ENCODE measurements around the gene DCP1A.
A peak's percentile ranks its signal among the peaks of the same experiment; 100 is the strongest.
"Not testable (repeated sequence)": the region's sequence is repeated elsewhere in the genome, so short reads cannot be mapped to it uniquely, and the experiment has no call there.

Gene DCP1A

DNA sequence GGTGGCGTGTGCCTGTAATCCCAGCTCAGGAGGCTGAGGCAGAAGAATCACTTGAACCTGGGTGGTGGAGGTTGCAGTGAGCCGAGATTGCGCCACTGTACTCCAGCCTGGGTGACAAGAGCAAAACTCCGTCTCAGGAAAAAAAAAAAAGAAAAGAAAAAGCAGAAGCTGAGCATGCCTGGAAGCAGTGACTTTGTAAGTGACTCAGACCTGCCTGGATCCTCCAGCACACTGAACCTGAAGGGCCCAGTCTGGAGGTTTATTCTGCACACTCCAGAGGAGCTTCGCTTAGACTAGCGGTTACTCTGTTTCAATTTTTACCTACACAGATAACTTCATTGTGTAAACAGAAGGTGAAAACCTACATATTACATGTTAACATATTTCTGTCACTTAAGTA, 19.4 kb downstream of the DCP1A start:
- DNase-seq = not testable (repeated sequence)

- no peak for DNase-seq
Observed at GRCh38 chr3:53324105-53324504, 23.2 kb downstream of the DCP1A start.

DNA sequence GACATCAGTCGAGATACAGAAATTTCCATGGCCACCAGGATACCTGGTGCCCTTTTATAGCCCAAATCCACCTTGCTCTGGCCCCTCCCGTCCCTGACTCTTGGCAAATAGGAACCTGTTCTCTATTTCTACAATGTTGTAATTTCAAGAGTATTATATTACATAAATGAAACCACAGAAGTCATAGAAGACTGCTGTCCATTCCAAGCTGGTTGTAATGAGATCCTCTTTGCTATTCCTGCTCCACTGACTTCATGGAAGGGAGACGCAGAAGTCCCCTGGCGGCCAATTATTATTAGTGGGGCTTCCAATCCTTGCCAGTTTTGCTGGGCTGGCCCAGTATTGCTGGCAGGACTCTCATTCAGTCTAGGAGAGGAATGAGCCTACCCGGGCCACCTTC, 26.6 kb downstream of the DCP1A start:
- DNase-seq = no peak

DNA sequence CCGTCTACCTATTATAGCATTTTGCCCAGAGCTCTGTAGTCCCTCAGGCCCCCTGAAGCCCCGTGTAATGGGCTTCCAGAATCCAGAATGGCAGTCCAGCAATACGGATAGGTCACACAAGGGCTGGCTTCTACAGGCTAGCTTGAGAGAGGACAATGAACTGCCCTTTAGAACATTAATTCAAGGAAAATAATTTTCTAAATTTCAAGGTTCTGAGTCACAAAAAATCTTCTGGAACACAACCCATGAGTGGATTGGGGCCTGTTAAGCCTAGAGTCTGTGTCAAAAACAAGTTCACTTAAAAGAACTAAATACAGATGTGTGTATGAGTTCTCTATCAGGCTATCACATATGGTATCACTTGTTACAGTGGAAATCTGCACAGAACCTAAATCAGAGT, 28.8 kb downstream of the DCP1A start:
- DNase-seq = no peak

GRCh38 chr3:53312832-53313231, 34.5 kb downstream of the DCP1A start:
- no peak for DNase-seq

- no peak for DNase-seq
Observed at GRCh38 chr3:53311882-53312281, 35.5 kb downstream of the DCP1A start.

DNA sequence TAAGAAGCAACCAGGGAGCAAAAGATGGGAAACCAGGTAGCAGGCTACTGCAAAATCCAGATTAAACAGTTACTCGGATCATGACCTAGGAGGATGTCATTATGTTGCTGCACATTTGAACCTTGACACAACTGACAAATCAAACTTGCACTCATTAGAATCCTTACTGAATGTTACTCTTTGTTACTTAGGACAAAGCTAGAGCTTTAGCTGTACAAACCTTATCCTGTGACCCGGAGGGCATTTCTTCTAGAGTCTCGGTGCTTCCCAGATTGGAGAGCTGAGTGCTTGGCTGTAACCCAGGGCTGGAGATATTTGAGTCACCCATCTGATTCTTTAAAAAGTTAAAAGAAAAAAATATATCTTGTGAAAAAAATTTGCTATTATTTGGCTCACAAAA, 43.4 kb downstream of the DCP1A start:
- DNase-seq = no peak

DNA sequence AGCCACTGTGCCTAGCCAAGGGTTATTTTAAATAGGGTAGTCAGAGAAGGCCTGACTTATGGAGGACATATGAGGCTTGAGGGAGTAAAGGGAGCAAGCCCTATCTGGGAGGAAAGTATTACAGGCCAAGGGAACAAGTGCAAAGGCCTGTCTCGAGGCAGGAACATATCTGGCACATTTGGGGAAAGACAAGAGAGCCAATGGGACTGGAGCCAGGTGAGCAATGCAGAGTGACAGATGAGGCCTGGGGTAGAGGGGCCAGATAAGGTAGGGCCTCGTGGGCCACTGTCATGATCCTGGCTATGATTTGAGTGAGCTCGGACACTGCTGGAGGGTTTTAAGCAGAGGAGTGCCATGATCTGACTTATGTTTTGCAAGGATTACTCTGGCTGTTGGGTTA, 43.8 kb downstream of the DCP1A start:
- DNase-seq = no peak

GRCh38 chr3:53300826-53301225, 46.5 kb downstream of the DCP1A start:
- no peak for DNase-seq

GRCh38 chr3:53299611-53300023, 47.7 kb downstream of the DCP1A start:
- peak; percentile 0 for DNase-seq

GRCh38 chr3:53295410-53295809, 51.9 kb downstream of the DCP1A start:
- no peak for DNase-seq

DNA sequence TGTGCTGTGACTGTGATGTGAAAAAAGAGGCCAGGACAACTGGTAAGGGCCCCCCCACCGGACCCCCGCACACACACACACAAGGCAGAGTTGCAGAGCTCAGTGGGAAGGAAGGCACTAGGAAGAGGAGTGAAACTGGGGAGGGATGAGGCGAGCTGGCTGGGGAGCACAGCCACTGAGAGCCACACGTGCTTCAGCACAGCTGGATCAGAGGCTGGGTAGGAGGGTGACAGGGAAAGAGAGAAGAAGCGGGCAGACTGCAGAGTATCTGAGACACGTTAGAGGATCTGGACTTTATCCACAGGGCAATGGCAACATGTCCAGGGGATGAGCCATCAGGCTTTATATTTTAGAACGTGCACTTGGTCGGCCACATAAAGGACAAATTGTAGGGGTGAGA, 53.5 kb downstream of the DCP1A start:
- no peak for DNase-seq

- DNase-seq = no peak
Observed at GRCh38 chr3:53288214-53288613, 59.1 kb downstream of the DCP1A start.

- DNase-seq = no peak
Observed at GRCh38 chr3:53287131-53287629, 60.2 kb downstream of the DCP1A start.

DNA sequence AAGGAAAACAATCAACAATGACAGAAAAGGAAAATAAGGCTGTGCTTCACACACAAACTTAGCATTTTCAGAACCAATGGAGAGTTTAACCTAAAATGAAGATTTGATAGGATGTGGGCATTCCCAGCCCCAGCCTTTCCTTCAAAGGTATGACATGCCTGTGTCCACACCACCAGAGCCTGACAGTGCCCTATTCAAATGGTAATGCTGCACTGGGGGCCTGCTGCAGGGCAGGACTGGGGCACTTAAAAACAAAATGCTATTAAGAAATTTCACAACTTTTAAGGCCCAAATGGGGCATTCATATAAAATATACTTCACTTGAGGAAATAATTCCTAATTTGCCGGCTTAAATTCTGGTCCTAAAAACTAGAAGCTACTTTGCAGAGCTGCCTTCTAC, 60.6 kb downstream of the DCP1A start:
- DNase-seq = no peak

DNA sequence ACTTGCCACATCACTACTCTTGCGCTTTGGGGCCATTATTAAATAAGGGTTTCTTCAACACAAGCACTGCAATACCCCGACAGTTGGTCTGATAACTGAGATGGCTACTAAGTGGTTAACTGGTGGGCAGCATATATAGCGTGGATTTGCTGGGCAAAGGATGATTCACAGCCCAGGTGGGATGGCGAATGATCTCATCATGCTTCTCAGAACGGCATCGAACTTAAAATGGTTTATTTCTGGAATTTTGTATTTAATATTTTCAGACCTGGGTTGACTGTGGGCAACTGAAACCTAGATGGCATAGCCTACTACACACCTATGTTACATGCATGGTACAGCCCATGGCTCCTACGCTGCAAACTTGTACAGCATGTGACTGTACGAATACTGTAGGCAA, 64.8 kb downstream of the DCP1A start:
- no peak for DNase-seq

DNA sequence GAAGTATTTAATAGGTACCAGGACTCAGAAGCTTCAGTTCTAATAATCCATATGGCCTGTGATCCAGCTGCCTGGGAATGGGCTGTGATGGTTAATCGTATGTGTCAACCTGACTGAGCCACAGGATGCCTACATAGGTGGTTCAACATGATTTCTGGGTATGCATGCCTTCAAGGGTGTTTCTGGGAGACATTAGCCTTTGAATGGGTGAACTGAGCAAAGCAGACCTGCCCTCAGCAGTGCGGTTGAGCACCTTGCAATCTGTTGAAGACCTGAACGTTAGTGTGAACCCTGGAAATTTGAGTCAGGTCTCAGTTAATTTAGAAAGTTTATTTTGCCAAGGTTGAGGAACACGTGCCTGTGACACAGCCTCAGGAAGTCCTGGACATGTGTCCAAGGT, 68.7 kb downstream of the DCP1A start:
- DNase-seq = no peak

DNA sequence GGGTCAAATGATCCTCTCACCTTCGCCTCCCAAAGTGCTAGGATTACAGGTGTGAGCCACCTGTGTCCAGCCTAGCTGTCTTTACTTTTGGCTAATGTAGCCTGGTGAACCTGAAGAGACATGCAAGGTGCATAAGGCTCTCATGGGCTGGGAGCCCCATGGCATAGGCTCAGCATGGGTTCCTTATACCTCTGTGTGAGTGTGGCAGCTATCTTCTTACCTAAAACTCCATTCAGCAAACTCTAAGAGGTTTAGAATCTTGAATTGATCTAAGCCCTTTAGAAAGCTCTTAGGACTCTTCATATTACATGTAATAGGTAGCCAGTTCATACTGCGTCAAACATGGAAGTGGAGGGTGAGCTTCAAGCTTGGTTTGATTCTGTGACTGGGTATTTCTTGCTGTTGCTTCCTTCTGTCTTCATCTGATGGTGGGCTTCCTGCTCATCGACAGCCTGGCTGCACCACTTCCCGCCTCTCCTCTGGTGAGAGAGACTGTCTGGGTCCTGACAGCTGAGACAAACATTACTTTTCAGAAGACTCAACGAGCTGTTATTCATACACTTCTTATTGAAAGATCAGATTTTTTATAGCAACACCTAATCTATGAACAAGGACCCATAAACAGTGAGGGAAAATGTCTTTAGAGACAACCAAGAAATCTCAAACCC, 72.3 kb downstream of the DCP1A start:
- DNase-seq = no peak

- no peak for DNase-seq
Observed at GRCh38 chr3:53273146-53273670, 74.1 kb downstream of the DCP1A start.

GRCh38 chr3:53269888-53270880, 77.2 kb downstream of the DCP1A start:
- DNase-seq = peak; percentile 78

- not testable (repeated sequence) for DNase-seq
Observed at GRCh38 chr3:53269193-53269592, 78.2 kb downstream of the DCP1A start.

DNA sequence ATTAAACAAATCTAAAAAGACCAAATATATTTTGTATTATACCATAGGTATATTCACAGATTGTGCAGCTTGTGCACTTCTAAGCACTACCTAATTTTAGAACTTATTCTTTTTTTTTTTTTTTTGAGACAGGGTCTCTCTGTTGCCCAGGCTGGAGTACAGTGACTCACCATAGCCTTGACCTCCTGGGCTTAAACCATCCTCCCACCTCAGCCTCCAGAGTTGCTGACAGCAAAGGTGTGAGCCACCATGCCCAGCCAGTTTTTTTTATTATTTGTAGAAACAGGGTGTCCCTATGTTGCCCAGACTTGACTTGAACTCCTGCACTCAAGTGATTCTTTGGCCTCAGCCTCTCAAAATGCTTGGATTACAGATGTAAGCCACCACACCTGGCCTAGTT, 79.6 kb downstream of the DCP1A start:
- no peak for DNase-seq

- no peak for DNase-seq
Observed at GRCh38 chr3:53264718-53265117, 82.6 kb downstream of the DCP1A start.

DNA sequence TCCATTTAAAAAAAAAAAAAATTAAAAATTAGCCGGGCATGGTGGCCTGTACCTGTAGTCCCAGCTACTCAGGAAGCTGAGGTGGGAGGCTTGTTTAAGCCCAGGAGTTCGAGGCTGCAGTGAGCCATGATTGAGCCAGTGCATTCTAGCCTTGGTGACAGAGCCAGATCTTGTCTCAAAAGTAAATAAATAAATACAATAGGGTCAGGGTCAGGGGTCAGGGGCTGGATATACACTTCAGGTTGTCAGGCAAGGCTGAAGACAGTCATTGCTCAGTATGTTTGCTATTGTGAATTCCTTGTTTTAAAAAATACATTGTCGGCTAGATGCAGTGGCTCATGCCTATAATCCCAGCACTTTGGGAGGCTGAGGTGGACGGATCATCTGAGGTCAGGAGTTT, 83.4 kb downstream of the DCP1A start:
- DNase-seq = no peak

All from NCI-H345 (cell line).